HCT116 (cell line): ENCODE data around the gene AMER3.

Experiments used
- EZH2 ChIP-seq: fragments of 200-600 bp; sonication (generic); IDR thresholded peaks from 2 replicates; pipeline ENCODE4 v1.6.1; 2017; ENCODE audit warnings: antibody characterized with exemption, mixed run types
- EZH2phosphoT487 ChIP-seq: fragments of 200-600 bp; IDR thresholded peaks from 2 replicates; pipeline ENCODE4 v1.6.1; 2018; ENCODE audit warnings: antibody characterized with exemption, borderline replicate concordance
- POLR2A ChIP-seq: IDR thresholded peaks from 2 replicates; pipeline ENCODE4 v1.7.0; 2011; ENCODE audit warnings: borderline replicate concordance; ENCODE audit not compliant: insufficient read depth, insufficient read length; ENCODE audit errors: extremely low read depth
- POLR2AphosphoS5 ChIP-seq: IDR thresholded peaks from 2 replicates; pipeline ENCODE4 v1.6.1; 2011; ENCODE audit warnings: mild to moderate bottlenecking, low read depth, low read length, moderate library complexity
- ZFX ChIP-seq: fragments of 450-650 bp; IDR thresholded peaks from 2 replicates; pipeline ENCODE4 v1.6.1; 2017
- ZNF274 ChIP-seq: fragments of 200-500 bp; sonication (Bioruptor generic); IDR thresholded peaks from 2 replicates; pipeline ENCODE4 v1.6.1; 2014; ENCODE audit warnings: mild to moderate bottlenecking, low read depth, low read length, inconsistent platforms
- TF ChIP-seq, protein P1 (sequence below), 3 experiments: fragments of 200-600 bp in 1 of 3; sonication (generic) in 1 of 3; IDR thresholded peaks in 2 of 3; conservative IDR thresholded peaks in 1 of 3; 2 replicates each; pipeline ENCODE4 v1.5.1; 2012 to 2017; ENCODE audit warnings: low read depth in 2 of 3, low read length in 2 of 3, antibody characterized with exemption in 1 of 3, borderline replicate concordance in 1 of 3, control low read depth in 1 of 3, mild to moderate bottlenecking in 1 of 3, mixed read lengths in 1 of 3, mixed run types in 1 of 3, moderate library complexity in 1 of 3; ENCODE audit not compliant: insufficient read depth in 1 of 3
- TF ChIP-seq, protein P2 (sequence below): IDR thresholded peaks from 2 replicates; pipeline ENCODE4 v1.6.1; 2012
- TF ChIP-seq, protein P3 (sequence below): IDR thresholded peaks from 2 replicates; pipeline ENCODE4 v1.6.1; 2011; ENCODE audit warnings: mild to moderate bottlenecking, low read length, moderate library complexity; ENCODE audit not compliant: insufficient replicate concordance; ENCODE audit errors: extremely low read depth

DNA sequence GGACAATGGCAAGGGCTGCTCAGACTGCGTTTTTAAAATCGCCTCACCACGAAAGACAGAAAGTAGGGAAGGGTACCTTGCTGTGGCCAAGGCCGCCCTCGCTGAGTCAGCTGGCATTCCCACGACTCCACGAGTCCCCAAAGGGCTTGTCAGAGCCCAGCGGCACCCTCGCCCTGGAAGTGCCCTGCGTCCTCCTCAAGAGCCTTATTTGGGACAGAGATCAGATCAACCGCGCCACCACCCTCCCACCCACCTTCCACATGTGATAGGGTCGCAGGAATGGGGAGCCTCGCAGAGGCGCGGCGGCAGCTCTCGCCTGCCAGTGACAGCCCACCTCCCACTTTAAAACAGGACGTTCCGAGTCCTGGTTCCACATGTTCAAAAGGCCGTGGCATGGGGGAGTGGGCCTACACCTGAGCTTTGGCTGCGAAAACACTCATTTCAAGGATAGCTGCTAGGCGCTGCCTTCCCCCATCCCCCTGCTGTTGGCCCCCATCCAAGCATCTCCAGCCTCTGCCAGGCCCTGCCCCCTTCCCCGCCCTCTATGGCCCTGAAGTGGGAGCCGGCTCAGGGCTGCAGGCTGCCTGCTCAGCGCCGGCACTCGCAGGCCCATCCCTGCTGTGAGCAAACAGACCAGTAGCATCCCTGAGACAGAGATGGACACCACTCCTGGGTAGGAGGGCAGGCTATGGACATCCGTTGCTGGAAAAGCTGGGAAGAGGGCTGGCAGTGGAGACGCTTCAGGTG is 43.3 kb downstream of the AMER3 start:
- TF ChIP-seq ZFX (no peak), POLR2AphosphoS5 (no peak), EZH2 (no peak), EZH2phosphoT487 (no peak), ZNF274 (no peak), POLR2A (no peak)
- TF ChIP-seq, protein P1, sequence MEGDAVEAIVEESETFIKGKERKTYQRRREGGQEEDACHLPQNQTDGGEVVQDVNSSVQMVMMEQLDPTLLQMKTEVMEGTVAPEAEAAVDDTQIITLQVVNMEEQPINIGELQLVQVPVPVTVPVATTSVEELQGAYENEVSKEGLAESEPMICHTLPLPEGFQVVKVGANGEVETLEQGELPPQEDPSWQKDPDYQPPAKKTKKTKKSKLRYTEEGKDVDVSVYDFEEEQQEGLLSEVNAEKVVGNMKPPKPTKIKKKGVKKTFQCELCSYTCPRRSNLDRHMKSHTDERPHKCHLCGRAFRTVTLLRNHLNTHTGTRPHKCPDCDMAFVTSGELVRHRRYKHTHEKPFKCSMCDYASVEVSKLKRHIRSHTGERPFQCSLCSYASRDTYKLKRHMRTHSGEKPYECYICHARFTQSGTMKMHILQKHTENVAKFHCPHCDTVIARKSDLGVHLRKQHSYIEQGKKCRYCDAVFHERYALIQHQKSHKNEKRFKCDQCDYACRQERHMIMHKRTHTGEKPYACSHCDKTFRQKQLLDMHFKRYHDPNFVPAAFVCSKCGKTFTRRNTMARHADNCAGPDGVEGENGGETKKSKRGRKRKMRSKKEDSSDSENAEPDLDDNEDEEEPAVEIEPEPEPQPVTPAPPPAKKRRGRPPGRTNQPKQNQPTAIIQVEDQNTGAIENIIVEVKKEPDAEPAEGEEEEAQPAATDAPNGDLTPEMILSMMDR (IDR thresholded peaks at IDR 0.05 in 2 of 3, conservative IDR thresholded peaks at IDR 0.05 in 1 of 3; ENCODE audit: borderline replicate concordance in 1 of 3, insufficient read depth in 1 of 3, low read depth in 2 of 3, low read length in 2 of 3), result no peak
- TF ChIP-seq, protein P2, sequence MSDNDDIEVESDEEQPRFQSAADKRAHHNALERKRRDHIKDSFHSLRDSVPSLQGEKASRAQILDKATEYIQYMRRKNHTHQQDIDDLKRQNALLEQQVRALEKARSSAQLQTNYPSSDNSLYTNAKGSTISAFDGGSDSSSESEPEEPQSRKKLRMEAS, result no peak
- TF ChIP-seq, protein P3, sequence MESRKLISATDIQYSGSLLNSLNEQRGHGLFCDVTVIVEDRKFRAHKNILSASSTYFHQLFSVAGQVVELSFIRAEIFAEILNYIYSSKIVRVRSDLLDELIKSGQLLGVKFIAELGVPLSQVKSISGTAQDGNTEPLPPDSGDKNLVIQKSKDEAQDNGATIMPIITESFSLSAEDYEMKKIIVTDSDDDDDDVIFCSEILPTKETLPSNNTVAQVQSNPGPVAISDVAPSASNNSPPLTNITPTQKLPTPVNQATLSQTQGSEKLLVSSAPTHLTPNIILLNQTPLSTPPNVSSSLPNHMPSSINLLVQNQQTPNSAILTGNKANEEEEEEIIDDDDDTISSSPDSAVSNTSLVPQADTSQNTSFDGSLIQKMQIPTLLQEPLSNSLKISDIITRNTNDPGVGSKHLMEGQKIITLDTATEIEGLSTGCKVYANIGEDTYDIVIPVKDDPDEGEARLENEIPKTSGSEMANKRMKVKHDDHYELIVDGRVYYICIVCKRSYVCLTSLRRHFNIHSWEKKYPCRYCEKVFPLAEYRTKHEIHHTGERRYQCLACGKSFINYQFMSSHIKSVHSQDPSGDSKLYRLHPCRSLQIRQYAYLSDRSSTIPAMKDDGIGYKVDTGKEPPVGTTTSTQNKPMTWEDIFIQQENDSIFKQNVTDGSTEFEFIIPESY, result no peak
